Neural crest cell (in vitro differentiated cells): ENCODE measurements around the gene TMEM123. TPM values are rescaled to one million over a fixed set of nuclear protein-coding genes. Genes with fewer than 3 reads are reported as not detected.

ENCODE experiments used
- DNase-seq: peaks from one replicate; pipeline ENCODE4 v3.0.0; 2021; ENCODE audit warnings: low read depth, mixed read lengths, low spot score
- H3K27ac Mint-ChIP-seq: one replicate; pipeline ENCODE4 v1.8.0; 2021; ENCODE audit warnings: mild to moderate bottlenecking, mixed read lengths; ENCODE audit not compliant: unreplicated experiment
- H3K27me3 Mint-ChIP-seq: 2 replicates; pipeline ENCODE4 v1.8.0; 2021; ENCODE audit warnings: low read depth, mild to moderate bottlenecking, mixed read lengths
- H3K36me3 Mint-ChIP-seq: 2 replicates; pipeline ENCODE4 v1.8.0; 2021; ENCODE audit warnings: low read depth, mild to moderate bottlenecking, mixed read lengths
- H3K4me1 Mint-ChIP-seq: 2 replicates; pipeline ENCODE4 v1.8.0; 2021; ENCODE audit warnings: mixed read lengths
- H3K4me3 Mint-ChIP-seq: one replicate; pipeline ENCODE4 v1.8.0; 2021; ENCODE audit warnings: mild to moderate bottlenecking, mixed read lengths
- H3K9me3 Mint-ChIP-seq: 2 replicates; pipeline ENCODE4 v1.8.0; 2021; ENCODE audit warnings: mixed read lengths
- CTCF ChIP-seq: fragments of 200-600 bp; sonication (generic); conservative IDR thresholded peaks from 2 replicates; pipeline ENCODE4 v1.5.0; 2021; ENCODE audit warnings: antibody characterized with exemption, mild to moderate bottlenecking
- total RNA-seq: library from RNA; stranded (reverse); gene quantifications from 2 replicates; pipeline ENCODE4 v1.2.1, GENCODE V29; 2021

TMEM123 gene
- total RNA-seq, 1 donor from 2014 or later = 153 TPM

- Mint-ChIP-seq H3K4me1 (peaks cover 27% of the 10 kb centered on the region), H3K27me3 (no peaks in the 10 kb centered on the region), H3K4me3 (no peak overlapping the region), H3K27ac (no peak overlapping the region), H3K36me3 (peaks cover 20% of the 10 kb centered on the region), H3K9me3 (no peaks in the 10 kb centered on the region)
- no peak for TF ChIP-seq CTCF
- DNase-seq = no peak
Measured at GRCh38 chr11:102406099-102406498, 46.5 kb downstream of the TMEM123 start.

GRCh38 chr11:102405501-102405900 is 47.1 kb downstream of the TMEM123 start:
- TF ChIP-seq CTCF = no peak
- peaks cover 25% of the 10 kb centered on the region for H3K4me1 Mint-ChIP-seq
- H3K4me3 Mint-ChIP-seq = no peak overlapping the region
- no peaks in the 10 kb centered on the region for H3K9me3 Mint-ChIP-seq
- DNase-seq = no peak
- H3K27ac Mint-ChIP-seq = no peak overlapping the region
- H3K36me3 Mint-ChIP-seq = peaks cover 23% of the 10 kb centered on the region
- H3K27me3 Mint-ChIP-seq = no peaks in the 10 kb centered on the region

- no peaks in the 10 kb centered on the region for H3K27me3 Mint-ChIP-seq
- TF ChIP-seq CTCF = no peak
- H3K9me3 Mint-ChIP-seq = no peaks in the 10 kb centered on the region
- peaks cover 12% of the 10 kb centered on the region for H3K4me1 Mint-ChIP-seq
- no peak overlapping the region for H3K4me3 Mint-ChIP-seq
- no peak overlapping the region for H3K27ac Mint-ChIP-seq
- no peak for DNase-seq
- H3K36me3 Mint-ChIP-seq = peaks cover 26% of the 10 kb centered on the region
Measured at GRCh38 chr11:102402548-102402947, 50.0 kb downstream of the TMEM123 start.

- Mint-ChIP-seq H3K27me3 (no peaks in the 10 kb centered on the region), H3K4me3 (no peak overlapping the region), H3K36me3 (peaks cover 27% of the 10 kb centered on the region), H3K4me1 (peaks cover 6% of the 10 kb centered on the region), H3K27ac (peak overlapping the region; percentile 13), H3K9me3 (no peaks in the 10 kb centered on the region)
- no peak for DNase-seq
- TF ChIP-seq CTCF = no peak
Measured at GRCh38 chr11:102401905-102402304, 50.7 kb downstream of the TMEM123 start.

GRCh38 chr11:102400603-102401002 is 52.0 kb downstream of the TMEM123 start:
- DNase-seq = no peak
- peaks cover 23% of the 10 kb centered on the region for H3K36me3 Mint-ChIP-seq
- H3K4me1 Mint-ChIP-seq = peaks cover 4% of the 10 kb centered on the region
- H3K27me3 Mint-ChIP-seq = no peaks in the 10 kb centered on the region
- no peak for TF ChIP-seq CTCF
- H3K9me3 Mint-ChIP-seq = no peaks in the 10 kb centered on the region
- H3K27ac Mint-ChIP-seq = no peak overlapping the region
- H3K4me3 Mint-ChIP-seq = no peak overlapping the region

GRCh38 chr11:102399189-102399588 is 53.4 kb downstream of the TMEM123 start:
- H3K36me3 Mint-ChIP-seq = peaks cover 23% of the 10 kb centered on the region
- no peak for DNase-seq
- H3K27me3 Mint-ChIP-seq = no peaks in the 10 kb centered on the region
- no peak overlapping the region for H3K27ac Mint-ChIP-seq
- no peak for TF ChIP-seq CTCF
- peaks cover 4% of the 10 kb centered on the region for H3K4me1 Mint-ChIP-seq
- H3K4me3 Mint-ChIP-seq = no peak overlapping the region
- no peaks in the 10 kb centered on the region for H3K9me3 Mint-ChIP-seq
